ENCODE measurements around the gene ZNF324. TPM values are rescaled to one million over a fixed set of nuclear protein-coding genes. Genes with fewer than 3 reads are reported as not detected.

ZNF324 gene
- total and polyA plus RNA-seq, 2 of the 13 experiments (the other 11 are each of a cell fraction or from before 2014, with no cell fraction given): 1.1 to 4.7 TPM

GRCh38 chr19:58513694-58514563, 47.0 kb downstream of the ZNF324 start (continued):
- peak; percentile 98 for TF ChIP-seq AGO1 (IDR thresholded peaks at IDR 0.05; ENCODE audit: low read depth, low read length, poor library complexity, severe bottlenecking)
- TF ChIP-seq YY1 (IDR thresholded peaks at IDR 0.05; ENCODE audit: insufficient read depth, insufficient replicate concordance, low read depth, low read length): peak; percentile 80
- 0 out of 2 replicates have a peak, but pooled peaks have one; percentile 57 for TF ChIP-seq ZSCAN22 (CRISPR knock-in tag; IDR thresholded peaks at IDR 0.05)
- TF ChIP-seq HNRNPLL (IDR thresholded peaks at IDR 0.05; ENCODE audit: low read depth, low read length, poor library complexity, severe bottlenecking): peak; percentile 99
- TF ChIP-seq THYN1 (CRISPR knock-in tag; IDR thresholded peaks at IDR 0.05; ENCODE audit: borderline replicate concordance, low read depth): no peak
- TF ChIP-seq TBX2 (CRISPR knock-in tag; IDR thresholded peaks at IDR 0.05; ENCODE audit: borderline replicate concordance): 0 out of 2 replicates have a peak, but pooled peaks have one; percentile 63
- 0 out of 2 replicates have a peak, but pooled peaks have one; percentile 53 for TF ChIP-seq FOXA3 (CRISPR knock-in tag; IDR thresholded peaks at IDR 0.05)
- peak; percentile 70; the same call in 1 of the 2 replicates for TF ChIP-seq ZFP62 (CRISPR knock-in tag; IDR thresholded peaks at IDR 0.05)
- 0 out of 2 replicates have a peak, but pooled peaks have one; percentile 12 for TF ChIP-seq IRF9 (CRISPR knock-in tag; IDR thresholded peaks at IDR 0.05; ENCODE audit: borderline replicate concordance)
- peak; percentile 27 for TF ChIP-seq MED8 (CRISPR knock-in tag; IDR thresholded peaks at IDR 0.05; ENCODE audit: insufficient replicate concordance)
- peak; percentile 60; the same call in 1 of the 2 replicates for TF ChIP-seq TFE3 (CRISPR knock-in tag; IDR thresholded peaks at IDR 0.05)
- peak; percentile 69; the same call in 1 of the 2 replicates for TF ChIP-seq CSRNP1 (CRISPR knock-in tag; IDR thresholded peaks at IDR 0.05)
- TF ChIP-seq ZNF766 (CRISPR knock-in tag; IDR thresholded peaks at IDR 0.05; ENCODE audit: borderline replicate concordance): peak; percentile 64; the same call in 1 of the 2 replicates
- TF ChIP-seq HDAC1 (CRISPR knock-in tag; IDR thresholded peaks at IDR 0.05): peak; percentile 69
- peak; percentile 81 for TF ChIP-seq ZNF331 (CRISPR knock-in tag; IDR thresholded peaks at IDR 0.05)
- no peak; the same call in 1 of the 2 replicates for TF ChIP-seq ZNF234 (CRISPR knock-in tag; conservative IDR thresholded peaks at IDR 0.05)
- TF ChIP-seq KDM3A (CRISPR knock-in tag; IDR thresholded peaks at IDR 0.05; ENCODE audit: low read depth): peak; percentile 67; the same call in 1 of the 2 replicates
- peak; percentile 48; the same call in 1 of the 2 replicates for TF ChIP-seq ZNF772 (CRISPR knock-in tag; IDR thresholded peaks at IDR 0.05)
- peak; percentile 47 for TF ChIP-seq SP2 (CRISPR knock-in tag; IDR thresholded peaks at IDR 0.05)
- TF ChIP-seq ZNF691 (CRISPR knock-in tag; IDR thresholded peaks at IDR 0.05; ENCODE audit: borderline replicate concordance, low read depth): peak; percentile 94
- peak; percentile 39; the same call in 1 of the 2 replicates for TF ChIP-seq ZBTB25 (CRISPR knock-in tag; IDR thresholded peaks at IDR 0.05)
